GM19463 (cell line): ENCODE data around the gene ARHGAP11A.

Source experiments
- ATAC-seq: cut with Tn5 transposase; IDR thresholded peaks from one replicate; pipeline ENCODE4 v1.9.1; 2021; ENCODE audit warnings: mild to moderate bottlenecking, moderate library complexity; ENCODE audit not compliant: unreplicated experiment

The ARHGAP11A gene

GRCh38 chr15:32652178-32652577 lies 36.9 kb downstream of the ARHGAP11A start:
- ATAC-seq: no peak

- ATAC-seq: no peak
Observed at GRCh38 chr15:32656091-32656490, 40.8 kb downstream of the ARHGAP11A start.

- ATAC-seq: no peak
Observed at GRCh38 chr15:32656496-32656895, 41.2 kb downstream of the ARHGAP11A start.

- peak; percentile 92 for ATAC-seq
Observed at GRCh38 chr15:32657198-32657883, 42.0 kb downstream of the ARHGAP11A start.

GRCh38 chr15:32657941-32658340 lies 42.6 kb downstream of the ARHGAP11A start:
- ATAC-seq: no peak

DNA sequence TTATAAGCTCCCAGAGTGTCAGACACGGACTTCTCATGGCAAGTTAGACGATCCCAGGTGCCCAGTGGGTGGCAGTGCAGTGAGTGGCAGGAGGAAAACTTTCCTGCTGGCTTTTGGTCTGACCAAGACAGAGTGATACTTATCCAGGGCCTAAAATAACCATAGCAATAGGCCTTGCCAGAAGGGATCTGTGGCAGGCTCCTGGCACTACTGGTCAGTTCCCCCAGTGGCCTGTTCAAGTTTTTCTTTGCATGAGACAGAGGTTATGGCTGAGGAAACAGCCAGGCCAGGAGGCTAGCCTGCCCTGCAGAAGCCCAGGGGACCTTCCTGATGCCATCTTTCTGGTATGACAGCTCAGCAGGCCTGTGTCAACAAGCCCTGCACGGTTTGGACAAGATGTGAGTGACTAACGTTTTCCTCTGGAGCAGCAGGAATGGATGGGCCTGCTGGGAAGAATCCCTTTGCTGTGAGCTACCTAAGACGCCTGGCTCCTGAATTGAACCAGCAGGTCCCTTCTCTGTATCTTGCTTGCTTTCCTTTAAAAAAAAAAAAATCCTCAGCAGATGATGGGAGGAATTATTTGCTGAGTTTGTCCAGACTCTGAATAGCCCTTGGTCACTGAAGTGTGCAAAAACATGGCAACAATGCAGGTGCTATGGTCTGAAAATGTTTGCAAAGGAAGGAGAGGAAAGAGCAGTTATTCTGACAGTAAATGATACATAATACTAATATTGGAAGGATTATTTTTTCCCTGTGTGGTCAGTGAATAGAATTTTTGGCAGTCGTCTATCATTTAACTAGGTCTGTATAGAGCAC lies 44.2 kb downstream of the ARHGAP11A start:
- ATAC-seq: no peak

- ATAC-seq: no peak
Observed at GRCh38 chr15:32663671-32664070, 48.4 kb downstream of the ARHGAP11A start.

DNA sequence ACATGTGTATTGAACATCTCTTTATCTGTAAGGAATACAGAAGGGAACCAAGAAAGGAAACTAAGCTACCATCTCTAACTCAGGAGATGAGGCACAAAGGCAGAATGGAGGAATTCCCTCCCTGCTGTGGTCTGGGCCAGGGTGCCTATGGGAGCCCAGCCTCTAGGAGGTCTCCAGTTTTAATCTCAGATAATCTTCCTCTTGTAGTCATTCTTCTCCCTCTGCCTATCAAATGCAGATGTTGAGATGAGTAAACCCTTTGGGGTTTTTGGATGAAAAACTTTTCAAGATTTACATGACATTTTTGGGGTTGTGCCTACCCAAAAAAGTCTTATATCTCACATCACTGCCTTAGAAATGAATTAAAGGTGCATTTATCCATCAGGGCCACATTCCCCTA lies 49.5 kb downstream of the ARHGAP11A start:
- ATAC-seq: no peak

GRCh38 chr15:32667321-32667720 lies 52.0 kb downstream of the ARHGAP11A start:
- no peak for ATAC-seq

GRCh38 chr15:32668942-32669341 lies 53.6 kb downstream of the ARHGAP11A start:
- ATAC-seq: no peak

GRCh38 chr15:32669896-32670611 lies 54.8 kb downstream of the ARHGAP11A start:
- no peak for ATAC-seq

DNA sequence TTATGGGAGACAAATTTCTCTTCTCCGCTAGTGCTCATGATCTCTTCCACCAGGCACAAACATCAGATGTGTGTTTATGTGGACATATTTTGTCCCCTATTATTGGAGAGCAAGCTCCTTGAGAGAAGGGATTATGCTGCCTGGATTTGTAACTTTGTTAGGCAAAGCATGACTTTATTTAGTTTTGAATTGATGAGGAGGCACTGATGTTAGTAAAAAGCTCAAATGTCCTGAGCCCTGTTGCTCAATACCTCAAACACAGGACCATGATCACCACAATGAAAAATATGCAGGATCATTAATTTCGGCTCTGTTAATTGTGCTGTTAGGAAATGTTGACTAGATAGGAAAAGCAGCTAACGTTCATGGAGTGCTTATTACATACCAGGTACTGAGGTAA lies 55.3 kb downstream of the ARHGAP11A start:
- ATAC-seq: no peak

GRCh38 chr15:32671339-32672325 lies 56.3 kb downstream of the ARHGAP11A start:
- ATAC-seq: no peak

DNA sequence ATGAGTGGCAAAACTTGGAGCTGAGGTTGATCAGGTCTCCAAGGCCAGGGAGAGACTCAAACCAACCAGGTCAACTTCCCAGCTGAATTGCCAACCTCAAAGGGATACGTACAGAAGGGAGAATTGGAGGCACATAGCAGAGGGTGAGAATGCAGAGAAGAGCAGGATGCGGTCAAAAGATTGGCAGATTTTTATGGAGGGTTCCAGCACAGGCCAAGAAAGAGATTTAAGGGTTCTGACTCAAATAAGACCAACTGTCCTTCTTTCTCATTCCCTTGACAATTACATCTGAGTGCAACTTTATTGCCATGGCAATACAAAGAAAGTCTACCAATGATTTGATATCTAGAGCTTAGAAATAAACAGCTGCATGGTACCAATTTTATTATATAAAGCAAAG lies 59.4 kb downstream of the ARHGAP11A start:
- no peak for ATAC-seq

GRCh38 chr15:32675466-32675865 lies 60.2 kb downstream of the ARHGAP11A start:
- no peak for ATAC-seq

DNA sequence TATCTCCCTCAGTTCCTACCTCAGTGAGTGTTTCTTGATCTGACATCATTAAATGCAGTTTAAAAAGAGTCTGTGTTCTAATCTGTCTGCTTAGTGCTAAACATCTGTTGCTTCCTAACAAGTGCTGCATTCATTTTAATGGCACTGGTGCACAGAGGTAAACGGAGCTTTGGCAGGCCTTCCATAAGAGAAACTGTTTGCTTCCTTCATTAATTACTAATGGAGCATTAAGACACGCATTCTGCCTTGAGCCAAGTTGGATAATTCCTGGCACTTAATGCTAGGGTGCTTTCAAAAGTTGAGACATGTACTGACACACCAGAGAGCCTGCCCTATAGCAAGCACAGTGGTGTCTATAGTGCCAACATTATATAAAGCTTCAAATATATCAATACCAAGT lies 60.9 kb downstream of the ARHGAP11A start:
- no peak for ATAC-seq

- no peak for ATAC-seq
Observed at GRCh38 chr15:32677238-32677750, 62.0 kb downstream of the ARHGAP11A start.

- ATAC-seq: no peak
Observed at GRCh38 chr15:32679298-32679690, 64.0 kb downstream of the ARHGAP11A start.

GRCh38 chr15:32682569-32682968 lies 67.3 kb downstream of the ARHGAP11A start:
- no peak for ATAC-seq

DNA sequence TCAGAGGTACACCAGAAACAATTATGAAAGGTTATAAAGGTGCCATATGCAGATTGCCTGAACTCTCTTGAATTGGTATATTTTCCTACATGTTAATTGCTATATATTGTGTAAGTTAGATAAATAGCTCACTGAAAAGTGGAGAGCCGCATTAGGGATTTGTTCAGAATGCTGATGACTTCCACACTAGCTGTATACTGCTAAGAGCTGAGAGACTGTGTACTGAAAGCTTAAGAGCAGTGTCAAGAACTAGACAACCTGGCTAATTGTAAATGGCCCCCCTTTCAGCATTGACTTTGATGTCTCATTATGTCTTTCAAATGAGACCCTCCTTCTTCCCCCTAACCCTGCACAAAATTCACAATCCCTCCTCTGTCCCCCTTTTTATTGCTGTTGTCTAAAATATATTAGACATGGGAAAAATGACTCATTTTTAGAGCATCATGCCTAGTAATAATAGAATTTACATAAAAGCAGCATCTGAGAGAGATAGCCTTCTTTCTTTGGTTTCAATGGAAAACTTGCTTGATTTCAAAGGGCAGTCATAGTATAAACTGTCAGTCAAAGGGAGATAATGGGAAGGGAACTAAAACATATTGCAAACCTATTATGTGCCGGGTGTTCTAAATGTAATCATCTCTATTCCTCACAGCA lies 67.8 kb downstream of the ARHGAP11A start:
- ATAC-seq: no peak
